Trophoblast cell (in vitro differentiated cells and primary cell): ENCODE results near the gene GAB2.
"Not testable (repeated sequence)": the region's sequence is repeated elsewhere in the genome, so short reads cannot be mapped to it uniquely, and the experiment has no call there.

Experiments used
- DNase-seq, 2 donors: peaks; one replicate each; pipeline ENCODE4 v3.0.0-alpha.2; 2016
- H2AFZ ChIP-seq: 2 replicates; pipeline ENCODE4 v1.6.1; 2013; ENCODE audit warnings: low read length, moderate library complexity, mild to moderate bottlenecking; ENCODE audit not compliant: insufficient read depth, poor library complexity
- H2AK5ac ChIP-seq: 2 replicates; pipeline ENCODE4 v1.6.1; 2013; ENCODE audit warnings: mild to moderate bottlenecking, low read length
- H2BK120ac ChIP-seq: 2 replicates; pipeline ENCODE4 v1.6.1; 2013; ENCODE audit warnings: low read length, mild to moderate bottlenecking, moderate library complexity; ENCODE audit not compliant: insufficient read depth, poor library complexity
- H2BK12ac ChIP-seq: 2 replicates; pipeline ENCODE4 v1.6.1; 2013; ENCODE audit warnings: mild to moderate bottlenecking, low read length, moderate library complexity
- H2BK5ac ChIP-seq: 2 replicates; pipeline ENCODE4 v1.6.1; 2013; ENCODE audit warnings: low read length, low read depth, moderate library complexity, mild to moderate bottlenecking; ENCODE audit not compliant: poor library complexity
- H3K14ac ChIP-seq: 2 replicates; pipeline ENCODE4 v1.6.1; 2013; ENCODE audit warnings: mild to moderate bottlenecking, low read length
- H3K18ac ChIP-seq: 2 replicates; pipeline ENCODE4 v1.6.1; 2013; ENCODE audit warnings: mild to moderate bottlenecking, low read length
- H3K23ac ChIP-seq: 2 replicates; pipeline ENCODE4 v1.6.1; 2013; ENCODE audit warnings: low read length
- H3K27ac ChIP-seq: 2 replicates; pipeline ENCODE4 v1.5.1; 2013; ENCODE audit warnings: low read depth, mild to moderate bottlenecking, inconsistent platforms, low read length, moderate library complexity
- H3K27me3 ChIP-seq: 2 replicates; pipeline ENCODE4 v1.6.1; 2013; ENCODE audit warnings: inconsistent platforms, mild to moderate bottlenecking, low read length, moderate library complexity; ENCODE audit not compliant: insufficient read depth
- H3K36me3 ChIP-seq, 2 experiments: 1 replicate in 1 of 2; 2 replicates in 1 of 2; pipeline ENCODE4 v1.6.1; 2013; ENCODE audit warnings: low read length in 2 of 2, mild to moderate bottlenecking in 2 of 2, moderate library complexity in 1 of 2; ENCODE audit not compliant: insufficient read depth in 2 of 2, control insufficient read depth in 1 of 2
- H3K4ac ChIP-seq: 2 replicates; pipeline ENCODE4 v1.6.1; 2013; ENCODE audit warnings: low read depth, mild to moderate bottlenecking, low read length, moderate library complexity
- H3K4me1 ChIP-seq, 2 experiments: 1 replicate in 1 of 2; 2 replicates in 1 of 2; pipeline ENCODE4 v1.6.1; 2013; ENCODE audit warnings: low read length in 2 of 2, mild to moderate bottlenecking in 2 of 2, moderate library complexity in 1 of 2; ENCODE audit not compliant: insufficient read depth in 2 of 2, control insufficient read depth in 1 of 2
- H3K4me2 ChIP-seq: 2 replicates; pipeline ENCODE4 v1.6.1; 2013; ENCODE audit warnings: inconsistent platforms, mild to moderate bottlenecking, low read length, moderate library complexity
- H3K4me3 ChIP-seq: 2 replicates; pipeline ENCODE4 v1.5.1; 2013; ENCODE audit warnings: mild to moderate bottlenecking, low read depth, low read length, inconsistent platforms
- H3K79me1 ChIP-seq: one replicate; pipeline ENCODE4 v1.6.1; 2013; ENCODE audit warnings: low read length
- H3K79me2 ChIP-seq: 2 replicates; pipeline ENCODE4 v1.6.1; 2013; ENCODE audit warnings: low read length, mild to moderate bottlenecking; ENCODE audit not compliant: control insufficient read depth, insufficient read depth, poor library complexity
- H3K9ac ChIP-seq: 2 replicates; pipeline ENCODE4 v1.6.1; 2013; ENCODE audit warnings: mild to moderate bottlenecking, low read length
- H3K9me3 ChIP-seq: 2 replicates; pipeline ENCODE4 v1.6.1; 2013; ENCODE audit warnings: low read depth, mild to moderate bottlenecking, control low read depth, inconsistent platforms, low read length; ENCODE audit not compliant: insufficient read depth
- H4K12ac ChIP-seq: 2 replicates; pipeline ENCODE4 v1.6.1; 2013; ENCODE audit warnings: low read depth, mild to moderate bottlenecking, low read length, moderate library complexity
- H4K8ac ChIP-seq: 2 replicates; pipeline ENCODE4 v1.6.1; 2013; ENCODE audit warnings: low read depth, mild to moderate bottlenecking, low read length, moderate library complexity
- H4K91ac ChIP-seq: one replicate; pipeline ENCODE4 v1.6.1; 2013; ENCODE audit warnings: low read depth, mild to moderate bottlenecking, low read length, moderate library complexity
- WGBS: extraction: QIAGEN DNeasy Blood & Tissue Kit; methylation state at CpG from one replicate; pipeline ENCODE4 v1.1.7; 2013; ENCODE audit warnings: missing lambda C conversion rate; ENCODE audit not compliant: insufficient read length, insufficient coverage; ENCODE audit errors: extremely low coverage; 5-methylcytosine and 5-hydroxymethylcytosine counted together

Gene GAB2

DNA sequence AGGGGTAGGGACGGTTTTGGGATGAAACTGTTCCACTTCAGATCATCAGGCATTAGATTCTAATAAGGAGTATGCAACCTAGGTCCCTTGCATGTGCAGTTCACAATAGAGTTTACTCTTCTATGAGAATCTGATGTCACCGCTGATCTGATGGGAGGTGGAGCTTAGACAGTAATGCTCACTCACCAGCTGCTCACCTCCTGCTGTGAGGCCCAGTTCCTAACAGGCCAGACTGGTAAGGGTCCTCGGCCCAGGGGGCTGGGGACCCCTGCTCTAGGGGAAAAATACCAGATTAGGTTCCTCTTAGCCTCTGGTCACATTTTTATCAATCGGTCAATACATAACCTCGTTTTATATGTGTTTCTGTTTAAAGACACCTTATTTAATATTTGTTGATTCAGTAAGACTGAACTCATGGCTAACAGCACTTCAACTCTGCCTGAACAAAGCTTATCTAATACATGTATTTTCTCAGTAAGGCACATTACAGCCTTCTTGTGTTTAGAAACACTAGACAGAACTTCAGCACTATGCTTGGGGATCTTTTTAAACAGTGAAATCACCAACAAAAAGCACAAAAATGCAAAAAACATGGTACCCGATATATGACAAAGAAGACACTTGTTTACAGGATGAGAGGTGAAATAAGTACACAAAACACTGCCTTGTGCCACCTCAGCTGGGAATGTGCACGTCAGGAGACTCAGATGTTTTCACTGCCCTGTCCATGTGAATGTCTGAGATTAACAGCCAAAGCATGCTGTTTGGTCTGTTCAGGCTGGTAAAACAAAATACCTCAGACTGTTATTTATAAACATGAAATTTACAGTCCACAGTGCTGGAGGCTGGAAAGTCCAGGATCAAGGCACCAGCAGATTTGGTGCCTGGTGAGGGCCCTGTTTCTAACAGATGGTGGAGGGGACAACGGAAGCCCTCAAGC lies 121.4 kb downstream of the GAB2 start:
- H3K14ac ChIP-seq = no peak overlapping the region
- WGBS = no CpG with 5 or more reads among the region's 8 CpGs
- no peak overlapping the region for H3K23ac ChIP-seq
- H2BK5ac ChIP-seq = no peak overlapping the region
- no peaks in the 10 kb centered on the region for H3K9me3 ChIP-seq
- no peak overlapping the region for H3K27ac ChIP-seq
- no peak overlapping the region for H3K9ac ChIP-seq
- H3K4me1 ChIP-seq = peaks cover 2 to 8% of the 10 kb centered on the region in 2 experiments
- DNase-seq = peak; percentile 91 to 95
- peaks cover 2% of the 10 kb centered on the region for H3K79me2 ChIP-seq
- H2BK12ac ChIP-seq = no peak overlapping the region
- no peak overlapping the region for H2BK120ac ChIP-seq
- H3K79me1 ChIP-seq = no peaks in the 10 kb centered on the region
- H4K8ac ChIP-seq = no peak overlapping the region
- H4K91ac ChIP-seq = peak overlapping the region; percentile 70
- H3K4me2 ChIP-seq = no peak overlapping the region
- no peak overlapping the region for H3K4me3 ChIP-seq
- no peak overlapping the region for H4K12ac ChIP-seq
- no peak overlapping the region for H2AK5ac ChIP-seq
- no peaks in the 10 kb centered on the region for H3K36me3 ChIP-seq
- H3K18ac ChIP-seq = no peak overlapping the region
- no peaks in the 10 kb centered on the region for H3K27me3 ChIP-seq
- H2AFZ ChIP-seq = no peak overlapping the region
- H3K4ac ChIP-seq = peak overlapping the region; percentile 58

DNA sequence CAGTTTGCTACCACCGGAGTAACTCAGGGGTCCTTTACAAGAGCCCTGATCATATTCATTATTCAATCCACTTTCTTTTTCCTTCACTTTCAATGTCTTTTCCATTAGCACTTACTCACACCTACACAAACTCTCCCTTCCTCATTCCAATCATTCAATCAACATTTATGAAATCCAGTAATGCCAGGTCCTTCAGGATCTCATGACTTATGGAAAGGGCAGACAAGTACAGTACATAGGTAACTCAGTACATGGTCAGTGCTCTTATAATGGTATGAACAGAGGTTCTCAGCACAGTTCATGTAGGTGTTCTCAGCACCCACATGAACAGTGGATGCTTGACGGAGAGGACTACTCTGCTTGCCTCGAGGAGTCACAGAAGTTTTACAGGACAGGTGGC lies 122.3 kb downstream of the GAB2 start:
- no CpG with 5 or more reads among the region's 3 CpGs for WGBS
- Histone ChIP-seq H3K27ac (no peak overlapping the region), H4K8ac (no peak overlapping the region)

DNA sequence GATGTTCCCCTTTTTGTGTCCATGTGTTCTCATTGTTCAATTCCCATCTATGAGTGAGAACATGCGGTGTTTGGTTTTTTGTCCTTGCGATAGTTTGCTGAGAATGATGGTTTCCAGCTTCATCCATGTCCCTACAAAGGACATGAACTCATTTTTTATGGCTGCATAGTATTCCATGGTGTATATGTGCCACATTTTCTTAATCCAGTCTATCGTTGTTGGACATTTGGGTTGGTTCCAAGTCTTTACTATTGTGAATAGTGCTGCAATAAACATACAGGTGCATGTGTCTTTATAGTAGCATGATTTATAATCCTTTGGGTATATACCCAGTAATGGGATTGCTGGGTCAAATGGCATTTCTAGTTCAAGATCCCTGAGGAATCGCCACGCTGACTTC lies 123.5 kb downstream of the GAB2 start:
- H2BK5ac ChIP-seq, H3K23ac ChIP-seq, H2AFZ ChIP-seq, H3K18ac ChIP-seq, H2BK120ac ChIP-seq, H3K79me1 ChIP-seq, H3K27ac ChIP-seq, H3K9me3 ChIP-seq, H2BK12ac ChIP-seq, H3K27me3 ChIP-seq, H3K36me3 ChIP-seq, H3K79me2 ChIP-seq, H3K9ac ChIP-seq, H2AK5ac ChIP-seq, H3K4me3 ChIP-seq, H3K4ac ChIP-seq, H4K8ac ChIP-seq, H3K14ac ChIP-seq, H4K91ac ChIP-seq, H3K4me1 ChIP-seq, DNase-seq, H3K4me2 ChIP-seq, H4K12ac ChIP-seq: not testable (repeated sequence)
- WGBS = no CpG with 5 or more reads among the region's 5 CpGs

More for the DNA sequence above, 122.3 kb downstream of the GAB2 start:
- Histone ChIP-seq H3K4me2 (no peak overlapping the region), H4K12ac (no peak overlapping the region), H3K4me1 (peaks cover 4 to 7% of the 10 kb centered on the region in 2 experiments), H3K79me2 (peaks cover 2% of the 10 kb centered on the region), H4K91ac (no peak overlapping the region), H3K4me3 (no peak overlapping the region), H3K27me3 (no peaks in the 10 kb centered on the region), H2AK5ac (no peak overlapping the region), H2BK120ac (no peak overlapping the region), H3K18ac (no peak overlapping the region), H3K9me3 (no peaks in the 10 kb centered on the region), H3K79me1 (no peaks in the 10 kb centered on the region), H3K14ac (no peak overlapping the region), H2AFZ (no peak overlapping the region), H2BK12ac (no peak overlapping the region), H3K9ac (no peak overlapping the region), H2BK5ac (no peak overlapping the region), H3K36me3 (no peaks in the 10 kb centered on the region), H3K4ac (no peak overlapping the region), H3K23ac (no peak overlapping the region)
- peak; percentile 31 to 88 for DNase-seq

DNA sequence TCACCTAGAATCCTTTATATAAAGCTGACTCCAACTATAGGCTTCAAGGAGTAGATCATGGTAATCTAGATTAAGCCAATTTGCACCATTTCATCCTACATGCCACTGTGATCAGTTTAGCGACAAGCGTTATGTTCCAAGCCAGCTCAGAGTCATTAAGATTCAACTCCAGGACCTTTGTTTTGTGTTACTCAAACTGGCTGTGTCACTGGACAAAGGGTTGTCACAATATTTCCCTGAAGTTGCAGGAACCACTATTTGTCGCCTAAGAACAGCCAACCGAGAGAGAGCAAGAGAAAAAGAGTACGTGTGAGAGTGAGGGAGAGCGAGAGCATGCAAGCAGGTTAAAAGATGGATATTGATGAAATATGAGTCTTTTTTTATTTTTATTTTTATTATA lies 124.1 kb downstream of the GAB2 start:
- no peak overlapping the region for H2BK120ac ChIP-seq
- no peak overlapping the region for H3K18ac ChIP-seq
- no peak overlapping the region for H3K4me3 ChIP-seq

More for the DNA sequence above, 124.1 kb downstream of the GAB2 start:
- H3K4ac ChIP-seq = peak overlapping the region; percentile 9
- H3K14ac ChIP-seq = no peak overlapping the region
- H3K4me2 ChIP-seq = no peak overlapping the region
- H3K27me3 ChIP-seq = no peaks in the 10 kb centered on the region
- H2AFZ ChIP-seq = no peak overlapping the region
- peaks cover 2% of the 10 kb centered on the region for H3K79me2 ChIP-seq
- H4K8ac ChIP-seq = no peak overlapping the region
- peaks cover 4 to 7% of the 10 kb centered on the region in 2 experiments for H3K4me1 ChIP-seq
- H2BK12ac ChIP-seq = no peak overlapping the region
- no peak overlapping the region for H3K23ac ChIP-seq
- H4K91ac ChIP-seq = no peak overlapping the region
- no peak overlapping the region for H2AK5ac ChIP-seq
- H3K36me3 ChIP-seq = no peaks in the 10 kb centered on the region
- no peak overlapping the region for H3K27ac ChIP-seq
- no peaks in the 10 kb centered on the region for H3K9me3 ChIP-seq
- H2BK5ac ChIP-seq = no peak overlapping the region
- WGBS = no CpG with 5 or more reads among the region's 6 CpGs
- H4K12ac ChIP-seq = no peak overlapping the region
- no peaks in the 10 kb centered on the region for H3K79me1 ChIP-seq
- no peak for DNase-seq
- no peak overlapping the region for H3K9ac ChIP-seq
